Measurements from ENCODE around the gene CSNK1G2.

CSNK1G2 gene

GRCh38 chr19:1975162-1975480 is 34.1 kb downstream of the CSNK1G2 start:
- no peak overlapping the region for H3K27ac ChIP-seq (ENCODE audit: low read depth, low read length)
- peaks cover 1% of the 10 kb centered on the region for H3K36me3 ChIP-seq (ENCODE audit: control insufficient read depth, insufficient read depth, low read length)
- no peak overlapping the region for H2BK5ac ChIP-seq (ENCODE audit: low read length)
- H4K5ac ChIP-seq (ENCODE audit: low read length) = no peak overlapping the region
- no peak overlapping the region for H2BK15ac ChIP-seq (replicated peaks; ENCODE audit: low read depth)
- H3K9ac ChIP-seq (ENCODE audit: low read length) = no peak overlapping the region
- H2AK5ac ChIP-seq (ENCODE audit: low read length) = no peak overlapping the region
- no peak overlapping the region for H4K8ac ChIP-seq (ENCODE audit: low read depth, low read length)
- no peaks in the 10 kb centered on the region for H3K27me3 ChIP-seq (ENCODE audit: insufficient read depth, low read length, poor library complexity)
- no peaks in the 10 kb centered on the region for H3K4me1 ChIP-seq (ENCODE audit: control insufficient read depth, low read depth, low read length)
- no peak overlapping the region for H3K56ac ChIP-seq (ENCODE audit: low read length)
- H3K79me1 ChIP-seq (ENCODE audit: low read length) = peaks cover 22% of the 10 kb centered on the region
- no peak for DNase-seq
- H3K4me2 ChIP-seq (ENCODE audit: low read length) = no peak overlapping the region
- H3K18ac ChIP-seq (ENCODE audit: low read length) = no peak overlapping the region
- no peak overlapping the region for H3K4ac ChIP-seq (ENCODE audit: low read depth, low read length)
- H3K23ac ChIP-seq (ENCODE audit: low read length) = no peak overlapping the region
- WGBS (ENCODE audit: extremely low coverage, insufficient coverage, low lambda C conversion rate) = no CpG with 5 or more reads among the region's 20 CpGs
- H2BK120ac ChIP-seq (ENCODE audit: low read depth, low read length) = no peak overlapping the region
- no peak overlapping the region for H3K4me3 ChIP-seq (ENCODE audit: low read length)
- peaks cover 12% of the 10 kb centered on the region for H3K79me2 ChIP-seq (ENCODE audit: control insufficient read depth, insufficient read depth, low read length)

DNA sequence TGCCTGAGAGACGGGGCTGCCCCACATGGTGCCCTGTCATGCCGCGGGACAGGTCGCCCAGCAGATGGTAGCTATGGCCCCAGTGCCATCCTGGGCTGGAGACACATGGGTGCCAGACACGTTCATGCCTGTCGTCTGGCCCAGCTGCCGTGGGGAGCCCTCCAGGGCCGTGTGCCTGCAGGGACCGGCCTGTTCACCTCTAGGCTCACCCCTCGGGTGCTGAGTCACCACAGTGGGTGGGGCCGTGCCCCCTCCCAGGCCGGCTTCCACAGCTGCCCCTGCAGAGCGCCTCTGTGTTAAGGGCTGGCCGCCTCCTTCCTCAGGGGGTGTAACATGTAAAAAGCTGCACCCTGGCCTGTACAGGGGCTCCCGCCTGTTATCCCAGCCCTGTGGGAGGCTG is 36.1 kb downstream of the CSNK1G2 start:
- no peak for DNase-seq
- H3K4me1 ChIP-seq (ENCODE audit: control insufficient read depth, low read depth, low read length) = no peaks in the 10 kb centered on the region
- no peaks in the 10 kb centered on the region for H3K36me3 ChIP-seq (ENCODE audit: control insufficient read depth, insufficient read depth, low read length)
- H3K79me1 ChIP-seq (ENCODE audit: low read length) = peaks cover 17% of the 10 kb centered on the region
- H2AK5ac ChIP-seq (ENCODE audit: low read length) = no peak overlapping the region
- H4K8ac ChIP-seq (ENCODE audit: low read depth, low read length) = no peak overlapping the region
- no CpG with 5 or more reads among the region's 15 CpGs for WGBS (ENCODE audit: extremely low coverage, insufficient coverage, low lambda C conversion rate)
- H3K4ac ChIP-seq (ENCODE audit: low read depth, low read length) = no peak overlapping the region
- H3K9ac ChIP-seq (ENCODE audit: low read length) = no peak overlapping the region
- H3K4me3 ChIP-seq (ENCODE audit: low read length) = no peak overlapping the region
- H3K56ac ChIP-seq (ENCODE audit: low read length) = no peak overlapping the region
- H3K23ac ChIP-seq (ENCODE audit: low read length) = no peak overlapping the region
- H4K5ac ChIP-seq (ENCODE audit: low read length) = no peak overlapping the region
- no peaks in the 10 kb centered on the region for H3K27me3 ChIP-seq (ENCODE audit: insufficient read depth, low read length, poor library complexity)
- H2BK15ac ChIP-seq (replicated peaks; ENCODE audit: low read depth) = no peak overlapping the region
- no peak overlapping the region for H2BK120ac ChIP-seq (ENCODE audit: low read depth, low read length)
- peaks cover 5% of the 10 kb centered on the region for H3K79me2 ChIP-seq (ENCODE audit: control insufficient read depth, insufficient read depth, low read length)
- no peak overlapping the region for H3K27ac ChIP-seq (ENCODE audit: low read depth, low read length)
- no peak overlapping the region for H3K4me2 ChIP-seq (ENCODE audit: low read length)
- no peak overlapping the region for H3K18ac ChIP-seq (ENCODE audit: low read length)
- H2BK5ac ChIP-seq (ENCODE audit: low read length) = no peak overlapping the region

- Histone ChIP-seq H3K27ac (ENCODE audit: low read depth, low read length) (no peak overlapping the region), H2BK15ac (replicated peaks; ENCODE audit: low read depth) (no peak overlapping the region), H3K23ac (ENCODE audit: low read length) (no peak overlapping the region), H3K18ac (ENCODE audit: low read length) (no peak overlapping the region), H3K4me3 (ENCODE audit: low read length) (no peak overlapping the region), H3K4me2 (ENCODE audit: low read length) (no peak overlapping the region), H3K4me1 (ENCODE audit: control insufficient read depth, low read depth, low read length) (no peaks in the 10 kb centered on the region), H3K9ac (ENCODE audit: low read length) (no peak overlapping the region), H3K27me3 (ENCODE audit: insufficient read depth, low read length, poor library complexity) (no peaks in the 10 kb centered on the region), H4K5ac (ENCODE audit: low read length) (no peak overlapping the region), H2AK5ac (ENCODE audit: low read length) (no peak overlapping the region), H3K79me1 (ENCODE audit: low read length) (peaks cover 15% of the 10 kb centered on the region), H3K79me2 (ENCODE audit: control insufficient read depth, insufficient read depth, low read length) (peaks cover 2% of the 10 kb centered on the region), H3K4ac (ENCODE audit: low read depth, low read length) (no peak overlapping the region), H2BK5ac (ENCODE audit: low read length) (no peak overlapping the region), H3K56ac (ENCODE audit: low read length) (no peak overlapping the region), H2BK120ac (ENCODE audit: low read depth, low read length) (no peak overlapping the region), H3K36me3 (ENCODE audit: control insufficient read depth, insufficient read depth, low read length) (peaks cover 3% of the 10 kb centered on the region), H4K8ac (ENCODE audit: low read depth, low read length) (no peak overlapping the region)
- DNase-seq = no peak
- WGBS (ENCODE audit: extremely low coverage, insufficient coverage, low lambda C conversion rate) = no CpG with 5 or more reads among the region's 51 CpGs
These were observed 37.4 kb downstream of the CSNK1G2 start for GRCh38 chr19:1978346-1978894.

DNA sequence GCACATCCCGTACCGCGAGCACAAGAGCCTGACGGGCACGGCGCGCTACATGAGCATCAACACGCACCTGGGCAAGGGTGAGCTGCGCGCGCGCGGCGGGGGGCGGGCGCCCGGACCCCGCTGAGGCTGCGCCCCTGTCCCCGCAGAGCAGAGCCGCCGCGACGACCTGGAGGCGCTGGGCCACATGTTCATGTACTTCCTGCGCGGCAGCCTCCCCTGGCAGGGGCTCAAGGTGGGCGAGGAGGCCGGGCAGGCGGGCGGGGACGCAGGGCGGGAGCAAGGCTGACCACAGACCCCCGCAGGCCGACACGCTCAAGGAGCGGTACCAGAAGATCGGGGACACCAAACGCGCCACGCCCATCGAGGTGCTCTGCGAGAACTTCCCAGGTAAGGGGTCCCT is 38.0 kb downstream of the CSNK1G2 start:
- Histone ChIP-seq H3K4me1 (ENCODE audit: control insufficient read depth, low read depth, low read length) (no peaks in the 10 kb centered on the region), H3K56ac (ENCODE audit: low read length) (no peak overlapping the region), H3K79me2 (ENCODE audit: control insufficient read depth, insufficient read depth, low read length) (no peaks in the 10 kb centered on the region), H3K4ac (ENCODE audit: low read depth, low read length) (no peak overlapping the region), H2BK15ac (replicated peaks; ENCODE audit: low read depth) (no peak overlapping the region), H3K9ac (ENCODE audit: low read length) (no peak overlapping the region), H3K27ac (ENCODE audit: low read depth, low read length) (no peak overlapping the region), H3K4me3 (ENCODE audit: low read length) (no peak overlapping the region), H3K23ac (ENCODE audit: low read length) (no peak overlapping the region), H3K4me2 (ENCODE audit: low read length) (no peak overlapping the region), H3K36me3 (ENCODE audit: control insufficient read depth, insufficient read depth, low read length) (peaks cover 3% of the 10 kb centered on the region), H3K79me1 (ENCODE audit: low read length) (peaks cover 13% of the 10 kb centered on the region), H3K27me3 (ENCODE audit: insufficient read depth, low read length, poor library complexity) (no peaks in the 10 kb centered on the region), H4K5ac (ENCODE audit: low read length) (no peak overlapping the region), H2BK5ac (ENCODE audit: low read length) (no peak overlapping the region), H2AK5ac (ENCODE audit: low read length) (no peak overlapping the region), H3K18ac (ENCODE audit: low read length) (no peak overlapping the region), H2BK120ac (ENCODE audit: low read depth, low read length) (no peak overlapping the region), H4K8ac (ENCODE audit: low read depth, low read length) (no peak overlapping the region)
- DNase-seq = no peak
- no CpG with 5 or more reads among the region's 43 CpGs for WGBS (ENCODE audit: extremely low coverage, insufficient coverage, low lambda C conversion rate)

GRCh38 chr19:1979642-1980041 is 38.7 kb downstream of the CSNK1G2 start:
- Histone ChIP-seq H3K79me1 (ENCODE audit: low read length) (peaks cover 9% of the 10 kb centered on the region), H3K79me2 (ENCODE audit: control insufficient read depth, insufficient read depth, low read length) (no peaks in the 10 kb centered on the region), H3K4ac (ENCODE audit: low read depth, low read length) (no peak overlapping the region), H3K56ac (ENCODE audit: low read length) (no peak overlapping the region), H3K27me3 (ENCODE audit: insufficient read depth, low read length, poor library complexity) (no peaks in the 10 kb centered on the region), H2AK5ac (ENCODE audit: low read length) (no peak overlapping the region), H3K18ac (ENCODE audit: low read length) (no peak overlapping the region), H2BK120ac (ENCODE audit: low read depth, low read length) (no peak overlapping the region), H4K8ac (ENCODE audit: low read depth, low read length) (no peak overlapping the region), H4K5ac (ENCODE audit: low read length) (no peak overlapping the region), H3K23ac (ENCODE audit: low read length) (no peak overlapping the region), H2BK15ac (replicated peaks; ENCODE audit: low read depth) (no peak overlapping the region), H3K9ac (ENCODE audit: low read length) (no peak overlapping the region), H3K27ac (ENCODE audit: low read depth, low read length) (no peak overlapping the region), H2BK5ac (ENCODE audit: low read length) (no peak overlapping the region), H3K4me3 (ENCODE audit: low read length) (no peak overlapping the region), H3K4me2 (ENCODE audit: low read length) (no peak overlapping the region), H3K4me1 (ENCODE audit: control insufficient read depth, low read depth, low read length) (no peaks in the 10 kb centered on the region), H3K36me3 (ENCODE audit: control insufficient read depth, insufficient read depth, low read length) (peaks cover 3% of the 10 kb centered on the region)
- WGBS (ENCODE audit: extremely low coverage, insufficient coverage, low lambda C conversion rate) = no CpG with 5 or more reads among the region's 28 CpGs
- no peak for DNase-seq

- no peak for DNase-seq
- Histone ChIP-seq H3K4me2 (ENCODE audit: low read length) (no peak overlapping the region), H3K56ac (ENCODE audit: low read length) (no peak overlapping the region), H3K23ac (ENCODE audit: low read length) (no peak overlapping the region), H3K18ac (ENCODE audit: low read length) (no peak overlapping the region), H3K27ac (ENCODE audit: low read depth, low read length) (no peak overlapping the region), H2BK120ac (ENCODE audit: low read depth, low read length) (no peak overlapping the region), H4K5ac (ENCODE audit: low read length) (no peak overlapping the region), H3K4ac (ENCODE audit: low read depth, low read length) (no peak overlapping the region), H2BK5ac (ENCODE audit: low read length) (no peak overlapping the region), H3K4me3 (ENCODE audit: low read length) (no peak overlapping the region), H3K36me3 (ENCODE audit: control insufficient read depth, insufficient read depth, low read length) (peaks cover 3% of the 10 kb centered on the region), H3K79me1 (ENCODE audit: low read length) (peaks cover 9% of the 10 kb centered on the region), H2AK5ac (ENCODE audit: low read length) (no peak overlapping the region), H4K8ac (ENCODE audit: low read depth, low read length) (no peak overlapping the region), H3K79me2 (ENCODE audit: control insufficient read depth, insufficient read depth, low read length) (no peaks in the 10 kb centered on the region), H2BK15ac (replicated peaks; ENCODE audit: low read depth) (no peak overlapping the region), H3K9ac (ENCODE audit: low read length) (no peak overlapping the region), H3K4me1 (ENCODE audit: control insufficient read depth, low read depth, low read length) (no peaks in the 10 kb centered on the region), H3K27me3 (ENCODE audit: insufficient read depth, low read length, poor library complexity) (no peaks in the 10 kb centered on the region)
- no CpG with 5 or more reads among the region's 35 CpGs for WGBS (ENCODE audit: extremely low coverage, insufficient coverage, low lambda C conversion rate)
These were observed 39.3 kb downstream of the CSNK1G2 start for GRCh38 chr19:1980091-1980808.
